ENCODE measurements around the gene WIPF3.
A peak's percentile ranks its signal among the peaks of the same experiment; 100 is the strongest.

DNA sequence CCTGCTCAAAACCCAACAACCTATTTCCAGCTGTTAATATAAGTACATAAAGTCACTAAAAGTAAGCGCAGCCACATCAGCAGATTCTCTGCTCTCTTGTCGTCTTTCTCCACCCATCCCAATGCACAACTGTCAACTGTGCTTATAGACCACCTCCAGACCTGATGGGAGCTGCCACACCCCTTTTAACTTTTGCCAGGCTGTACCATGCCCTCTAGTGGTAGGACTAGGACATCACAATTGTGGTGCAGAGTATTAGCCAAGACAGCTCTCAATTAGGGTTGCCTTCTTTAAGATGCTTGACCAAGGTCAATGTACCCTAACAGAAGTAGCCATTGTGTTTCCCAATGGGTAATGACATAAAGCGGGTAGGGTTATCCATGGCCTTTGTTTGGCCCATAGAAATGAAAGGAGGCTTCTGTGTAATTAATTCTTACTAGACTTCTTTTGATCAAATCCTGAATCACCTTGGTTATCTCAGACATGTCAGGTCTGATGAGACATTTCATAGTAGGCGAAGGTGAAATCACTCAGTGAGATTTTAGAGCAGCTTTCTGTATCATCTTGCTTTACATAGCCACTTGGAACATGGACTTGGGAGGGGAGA is 115.2 kb downstream of the WIPF3 start:
- TF ChIP-seq, protein P1, sequence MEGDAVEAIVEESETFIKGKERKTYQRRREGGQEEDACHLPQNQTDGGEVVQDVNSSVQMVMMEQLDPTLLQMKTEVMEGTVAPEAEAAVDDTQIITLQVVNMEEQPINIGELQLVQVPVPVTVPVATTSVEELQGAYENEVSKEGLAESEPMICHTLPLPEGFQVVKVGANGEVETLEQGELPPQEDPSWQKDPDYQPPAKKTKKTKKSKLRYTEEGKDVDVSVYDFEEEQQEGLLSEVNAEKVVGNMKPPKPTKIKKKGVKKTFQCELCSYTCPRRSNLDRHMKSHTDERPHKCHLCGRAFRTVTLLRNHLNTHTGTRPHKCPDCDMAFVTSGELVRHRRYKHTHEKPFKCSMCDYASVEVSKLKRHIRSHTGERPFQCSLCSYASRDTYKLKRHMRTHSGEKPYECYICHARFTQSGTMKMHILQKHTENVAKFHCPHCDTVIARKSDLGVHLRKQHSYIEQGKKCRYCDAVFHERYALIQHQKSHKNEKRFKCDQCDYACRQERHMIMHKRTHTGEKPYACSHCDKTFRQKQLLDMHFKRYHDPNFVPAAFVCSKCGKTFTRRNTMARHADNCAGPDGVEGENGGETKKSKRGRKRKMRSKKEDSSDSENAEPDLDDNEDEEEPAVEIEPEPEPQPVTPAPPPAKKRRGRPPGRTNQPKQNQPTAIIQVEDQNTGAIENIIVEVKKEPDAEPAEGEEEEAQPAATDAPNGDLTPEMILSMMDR (IDR thresholded peaks at IDR 0.05) = peak; percentile 76 to 85 (median 84)
- TF ChIP-seq POLR2A (IDR thresholded peaks at IDR 0.05) = no peak
- TF ChIP-seq EP300 (IDR thresholded peaks at IDR 0.05) = no peak

Measured in gastroesophageal sphincter (tissue), 3 donors.